Measurements from ENCODE around the gene FUCA1.

GRCh38 chr1:23882746-23883145, 14.7 kb upstream of the FUCA1 start:
- TF ChIP-seq L3MBTL2 (conservative IDR thresholded peaks at IDR 0.05) (no peak), BHLHE40 (IDR thresholded peaks at IDR 0.05; ENCODE audit: borderline replicate concordance) (no peak), ELF4 (IDR thresholded peaks at IDR 0.05) (no peak), SP1 (IDR thresholded peaks at IDR 0.05) (no peak), FOXA1 (IDR thresholded peaks at IDR 0.05) (no peak), CTBP1 (IDR thresholded peaks at IDR 0.05; ENCODE audit: borderline replicate concordance) (no peak), HDGF (IDR thresholded peaks at IDR 0.05; ENCODE audit: borderline replicate concordance) (no peak), SUZ12 (IDR thresholded peaks at IDR 0.05) (no peak), FOXM1 (IDR thresholded peaks at IDR 0.05; ENCODE audit: borderline replicate concordance) (no peak), ZNF384 (IDR thresholded peaks at IDR 0.05) (no peak), NFRKB (IDR thresholded peaks at IDR 0.05) (no peak), ARNT (IDR thresholded peaks at IDR 0.05) (no peak), TARDBP (IDR thresholded peaks at IDR 0.05) (no peak)
- TF ChIP-seq, protein P1, sequence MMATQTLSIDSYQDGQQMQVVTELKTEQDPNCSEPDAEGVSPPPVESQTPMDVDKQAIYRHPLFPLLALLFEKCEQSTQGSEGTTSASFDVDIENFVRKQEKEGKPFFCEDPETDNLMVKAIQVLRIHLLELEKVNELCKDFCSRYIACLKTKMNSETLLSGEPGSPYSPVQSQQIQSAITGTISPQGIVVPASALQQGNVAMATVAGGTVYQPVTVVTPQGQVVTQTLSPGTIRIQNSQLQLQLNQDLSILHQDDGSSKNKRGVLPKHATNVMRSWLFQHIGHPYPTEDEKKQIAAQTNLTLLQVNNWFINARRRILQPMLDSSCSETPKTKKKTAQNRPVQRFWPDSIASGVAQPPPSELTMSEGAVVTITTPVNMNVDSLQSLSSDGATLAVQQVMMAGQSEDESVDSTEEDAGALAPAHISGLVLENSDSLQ (IDR thresholded peaks at IDR 0.05), result no peak
